NCI-H748 (cell line): ENCODE results near the gene MMP2.

Source experiments
- DNase-seq: peaks from one replicate; lab custom pipeline; 2025; ENCODE audit not compliant: unreplicated experiment; lab: John Stamatoyannopoulos, UW

Gene MMP2

DNA sequence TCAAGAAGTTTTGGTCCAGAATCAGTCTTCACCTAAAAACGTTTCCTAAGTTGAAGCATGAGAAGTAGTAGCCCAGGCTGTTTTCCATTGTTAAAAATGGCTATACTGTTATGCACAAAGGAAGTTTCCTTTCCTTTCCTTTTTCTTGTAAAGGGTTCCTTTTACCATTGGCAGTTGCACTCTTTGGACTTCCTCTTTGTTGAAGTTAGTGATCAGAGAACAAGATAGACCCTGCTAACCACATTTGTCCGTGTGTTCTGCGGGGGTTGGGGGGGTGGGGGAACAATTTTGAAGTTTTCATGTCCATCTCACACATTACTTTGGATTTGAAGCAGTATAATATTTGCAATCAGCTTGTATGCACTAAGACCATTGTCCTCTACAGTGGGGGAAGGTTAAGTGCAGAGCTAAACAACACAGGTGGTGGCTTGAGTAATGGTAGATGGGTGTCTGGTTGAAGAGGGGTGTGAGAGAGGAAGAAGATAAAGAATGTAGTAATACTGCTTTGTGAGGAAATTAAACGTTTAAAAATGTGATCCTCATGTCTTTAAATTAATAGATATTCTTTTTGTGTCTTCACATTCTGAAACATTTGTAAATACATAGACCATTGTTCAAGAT is 31.3 kb downstream of the MMP2 start:
- no peak for DNase-seq

DNA sequence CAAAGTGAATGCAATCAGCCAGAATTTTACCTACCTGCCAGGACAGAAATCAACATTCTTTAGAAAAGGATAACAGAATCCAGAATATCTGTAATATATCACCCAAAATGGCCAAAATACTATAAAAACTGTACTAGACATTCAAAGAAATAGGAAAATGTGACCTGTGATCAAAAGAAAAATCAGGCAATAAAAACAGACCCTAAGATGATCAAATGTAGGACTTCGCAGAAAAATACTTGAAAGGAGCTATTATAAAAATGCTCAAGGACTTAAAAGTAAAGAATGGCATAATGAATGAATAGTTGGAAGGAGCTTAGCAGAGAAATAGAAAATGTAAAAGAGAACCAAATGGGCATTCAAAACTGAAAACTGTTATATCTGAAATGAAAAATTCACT is 33.9 kb downstream of the MMP2 start:
- DNase-seq, result no peak

DNA sequence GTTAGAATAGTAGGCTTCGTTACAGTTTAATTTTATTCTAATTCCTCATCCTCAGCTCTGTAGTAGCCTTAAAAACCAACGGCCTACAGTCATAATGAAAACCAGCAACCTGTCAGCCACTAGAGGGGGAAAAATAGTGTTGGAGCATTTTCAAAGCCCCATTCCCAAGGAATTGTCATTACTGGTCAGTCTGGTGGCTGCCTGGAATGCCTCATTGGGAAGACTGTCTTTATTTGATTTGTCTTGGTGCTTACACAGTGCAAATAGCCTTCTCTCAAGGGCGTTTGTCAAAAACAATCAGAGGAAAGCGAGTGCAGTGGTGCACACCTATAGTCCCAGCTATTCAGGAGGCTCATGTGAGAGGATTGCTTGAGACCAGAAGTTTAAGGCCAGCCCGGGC is 34.6 kb downstream of the MMP2 start:
- DNase-seq, result no peak

DNA sequence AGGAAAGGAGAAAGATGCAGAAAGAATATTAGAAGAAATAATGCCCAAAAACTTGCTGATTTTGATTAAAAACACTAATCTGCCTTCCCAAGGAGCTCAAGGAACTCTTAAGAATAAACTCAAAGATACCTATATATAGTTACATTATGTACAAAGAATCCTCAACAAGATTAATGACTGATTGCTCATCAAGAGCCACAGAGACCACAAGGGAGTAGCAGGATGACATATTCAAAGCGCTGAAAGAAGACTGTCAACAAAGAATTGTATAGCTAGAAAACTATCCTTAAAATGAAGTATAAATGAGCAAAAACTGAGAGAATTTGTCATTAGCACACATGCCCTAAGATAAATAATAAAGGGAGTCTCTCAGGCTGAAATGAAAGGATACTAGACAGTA is 36.1 kb downstream of the MMP2 start:
- no peak for DNase-seq

DNA sequence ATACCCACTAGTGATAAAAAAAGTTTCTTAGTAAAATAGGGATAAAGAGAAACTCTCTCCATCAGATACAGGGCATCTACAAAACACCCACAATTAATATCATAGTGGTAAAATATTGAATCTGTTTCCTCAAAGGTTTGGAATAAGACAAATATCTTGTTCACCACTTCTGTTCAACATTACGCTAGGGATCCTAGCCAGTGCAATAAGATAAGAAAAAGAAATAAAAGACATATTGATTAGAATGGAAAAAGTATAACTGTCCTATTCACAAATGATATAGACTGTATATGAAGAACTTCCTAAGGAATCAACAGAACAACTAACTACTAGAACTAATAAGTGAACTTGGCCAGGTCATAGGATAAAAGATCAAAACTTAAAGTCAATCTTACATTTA is 42.8 kb downstream of the MMP2 start:
- DNase-seq, result no peak

DNA sequence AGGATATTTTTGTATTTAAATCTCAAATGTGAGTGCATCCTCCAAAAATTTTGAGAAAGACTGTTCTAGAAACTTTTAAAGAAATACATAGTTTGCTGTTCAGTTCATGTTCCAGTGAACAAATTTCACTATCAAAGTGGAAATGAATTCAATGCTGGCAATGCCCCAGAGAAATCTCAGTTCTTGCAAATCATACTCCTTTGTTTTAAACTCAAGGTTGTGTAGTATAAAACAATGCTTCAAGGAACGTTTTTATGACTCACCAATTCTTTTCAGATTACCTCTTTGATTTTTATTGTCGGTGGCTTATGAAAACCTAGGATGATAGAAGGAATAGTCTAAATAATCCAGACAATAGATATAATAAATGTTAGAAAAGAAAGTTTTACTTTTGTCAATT is 47.4 kb downstream of the MMP2 start:
- no peak for DNase-seq

DNA sequence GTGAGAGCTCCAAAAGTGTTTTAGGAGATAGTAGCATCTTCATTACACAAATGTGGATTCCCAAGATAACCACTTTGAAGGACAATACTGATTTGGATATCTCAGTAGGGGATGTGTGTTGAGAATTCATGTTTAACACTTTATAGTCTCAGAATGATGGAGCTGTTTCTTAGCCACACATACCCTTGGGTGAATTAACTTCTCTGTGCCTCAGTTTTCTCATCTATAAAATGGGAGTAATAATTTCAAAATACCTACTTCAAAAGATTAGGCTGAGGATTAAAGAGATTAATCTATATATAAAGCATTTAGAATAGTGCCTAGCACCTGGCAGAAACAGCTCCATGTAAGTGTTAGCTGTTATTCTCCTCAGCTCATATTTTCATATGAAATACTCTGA is 48.9 kb downstream of the MMP2 start:
- DNase-seq, result no peak

DNA sequence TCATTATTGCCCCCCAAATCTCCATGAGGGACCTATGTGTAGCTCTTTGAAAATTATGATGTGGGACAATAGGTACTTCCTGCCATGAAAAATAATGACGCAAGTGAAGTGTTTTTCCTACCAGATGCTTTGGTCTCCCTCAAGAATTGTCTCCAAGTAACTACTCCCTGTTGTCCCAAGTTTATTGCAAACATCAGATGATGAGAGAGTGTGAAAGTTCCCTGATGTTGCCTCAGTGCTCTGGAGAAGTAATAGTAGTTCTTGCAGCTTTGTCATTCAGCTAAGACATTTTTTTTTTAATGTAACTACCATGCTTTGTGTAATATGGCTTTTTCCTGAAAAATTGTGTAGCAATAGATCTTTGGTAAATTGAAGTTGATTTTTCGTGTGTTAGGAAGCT is 50.0 kb downstream of the MMP2 start:
- no peak for DNase-seq

DNA sequence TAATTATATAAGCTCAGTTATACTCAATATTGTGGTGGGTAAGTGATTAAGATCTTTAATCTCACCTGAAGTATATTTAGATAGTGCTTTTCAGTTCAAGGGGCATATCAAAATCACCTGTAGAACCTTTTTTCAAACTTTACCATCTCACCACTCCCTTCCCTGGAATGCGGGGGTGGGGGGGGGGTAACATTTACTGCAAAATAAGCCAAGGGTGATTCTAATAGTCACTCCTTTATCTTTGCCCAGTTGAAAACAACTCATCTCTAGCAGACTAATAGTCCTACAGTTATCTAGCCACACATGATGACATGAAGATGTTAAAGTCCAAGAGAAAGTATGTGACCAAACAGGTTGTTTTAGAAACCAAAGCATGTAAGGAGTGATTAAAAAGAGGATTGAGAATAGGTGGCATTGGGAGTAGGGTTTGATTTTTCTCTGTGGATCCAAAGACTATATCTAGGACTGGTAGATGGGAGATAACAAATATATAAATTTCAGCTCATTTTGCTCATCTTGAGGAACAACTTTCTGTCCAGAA is 51.4 kb downstream of the MMP2 start:
- DNase-seq, result no peak

DNA sequence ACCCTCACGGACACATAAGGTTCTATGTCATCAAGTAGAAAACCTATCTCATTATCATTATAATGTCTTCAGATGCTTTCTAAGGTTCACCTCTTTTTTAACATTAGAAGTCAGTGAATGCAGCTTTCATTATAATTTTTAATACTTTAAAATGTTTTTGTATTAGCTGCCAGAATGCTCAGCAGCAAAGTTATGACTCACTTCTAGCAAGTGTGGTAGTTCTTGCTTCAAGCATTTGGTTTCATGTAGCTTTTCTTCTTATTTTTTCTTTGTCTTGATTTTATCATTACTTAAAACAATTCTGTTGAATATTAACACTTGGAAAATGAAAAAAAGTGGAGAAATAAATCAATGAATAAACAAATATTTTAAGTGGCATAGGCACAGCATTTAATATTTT is 53.2 kb downstream of the MMP2 start:
- no peak for DNase-seq

DNA sequence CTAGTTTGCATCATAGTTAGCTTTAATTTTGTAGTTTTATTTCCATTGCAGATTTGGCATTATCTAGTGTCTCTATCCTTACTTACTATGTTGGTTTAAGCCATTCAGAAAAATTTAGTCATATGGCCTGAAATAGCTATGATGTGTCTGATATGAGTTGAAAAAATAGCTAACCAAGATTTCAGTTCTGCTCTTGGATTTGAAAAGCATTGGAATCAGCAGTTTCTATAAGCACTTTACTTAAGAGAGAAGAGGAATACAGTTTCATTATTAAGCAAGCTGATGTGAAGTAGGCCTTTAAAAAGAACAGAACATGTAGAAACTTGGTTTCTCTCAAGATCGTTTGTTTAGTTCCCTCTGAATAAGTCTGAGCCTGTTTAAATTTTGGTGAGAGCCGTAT is 55.8 kb downstream of the MMP2 start:
- DNase-seq, result no peak

DNA sequence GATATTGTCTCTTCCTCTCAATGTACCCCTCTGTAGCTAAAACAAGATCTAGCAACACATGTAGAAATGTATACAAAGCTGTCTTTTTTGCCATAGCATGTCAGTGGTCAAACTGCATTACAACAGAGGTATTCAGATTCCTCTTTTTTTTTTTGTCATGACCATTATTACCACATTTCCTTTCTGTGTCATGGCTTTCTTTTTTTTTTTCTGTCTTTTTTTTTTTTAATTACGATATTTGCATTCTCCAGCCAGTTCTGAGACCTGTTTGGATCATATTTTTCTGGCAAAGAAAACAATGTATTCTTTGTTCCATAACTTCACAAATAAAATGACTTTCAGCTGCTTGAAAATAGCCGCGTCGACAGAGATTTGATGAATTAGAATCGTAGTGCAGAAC is 60.1 kb downstream of the MMP2 start:
- no peak for DNase-seq

DNA sequence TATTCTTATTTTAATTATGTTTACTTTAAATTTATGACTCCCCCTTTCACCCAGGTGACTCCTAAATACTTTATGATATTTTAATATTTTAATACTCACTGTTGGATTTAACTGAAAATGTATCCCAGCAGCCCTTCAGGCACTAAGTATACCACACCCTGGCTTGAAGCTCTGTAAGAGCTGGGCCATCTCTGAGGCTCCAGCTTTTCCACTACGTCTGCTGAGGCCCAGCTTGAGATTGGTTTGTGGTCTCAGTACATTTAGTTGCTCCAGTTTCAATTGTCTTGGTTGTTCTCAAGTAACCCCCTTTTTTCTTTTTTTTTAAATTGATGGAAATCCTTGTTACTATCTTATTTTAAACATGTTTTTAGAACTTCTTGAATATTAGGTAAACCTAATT is 60.5 kb downstream of the MMP2 start:
- no peak for DNase-seq

DNA sequence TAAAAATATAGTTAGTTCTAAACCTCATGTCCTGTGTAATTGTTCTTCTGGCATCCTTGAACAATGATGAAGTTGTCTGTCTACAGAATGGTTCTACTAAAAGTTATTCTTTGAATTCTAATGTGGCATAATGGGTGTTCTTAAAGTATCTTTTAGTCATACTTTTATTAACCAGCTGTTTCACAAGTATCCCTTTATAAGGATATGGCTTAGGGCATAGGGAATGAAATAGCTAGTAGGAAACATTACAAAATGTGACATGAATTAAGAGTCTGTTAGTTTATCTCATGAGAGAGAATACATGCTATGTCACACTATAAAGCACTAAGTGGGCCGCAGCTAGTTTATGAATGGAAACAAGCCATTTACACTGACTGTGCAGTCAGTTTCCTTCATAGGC is 61.2 kb downstream of the MMP2 start:
- no peak for DNase-seq

DNA sequence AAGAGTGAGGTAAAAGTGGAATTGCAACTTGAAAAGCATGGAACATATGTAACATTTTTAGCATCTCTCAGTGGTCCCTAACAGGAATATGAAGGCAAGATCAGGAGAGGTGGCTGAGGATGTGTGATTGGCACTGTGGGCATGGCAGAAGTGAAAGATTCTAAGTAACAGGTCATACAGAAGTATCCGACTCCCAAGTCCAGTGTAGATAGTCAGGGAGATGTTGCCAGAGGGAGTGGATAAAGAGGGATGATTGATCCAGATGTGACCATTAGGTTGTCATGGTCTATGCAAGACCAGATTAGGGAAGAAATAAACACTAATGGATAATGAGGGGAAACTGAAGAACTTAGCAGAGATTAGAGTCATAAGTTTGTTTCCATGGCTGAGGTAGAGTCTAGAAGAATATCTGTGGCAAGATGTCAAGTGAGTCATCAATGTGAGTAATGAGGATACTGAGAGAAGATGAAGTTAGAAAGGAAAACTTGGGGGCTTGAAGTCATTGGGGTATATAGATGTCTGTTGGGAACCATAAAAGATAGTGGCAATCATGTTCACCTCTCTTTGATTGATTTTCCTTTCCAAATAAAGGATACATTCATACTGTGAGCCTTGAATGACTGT is 63.6 kb downstream of the MMP2 start:
- DNase-seq, result no peak

DNA sequence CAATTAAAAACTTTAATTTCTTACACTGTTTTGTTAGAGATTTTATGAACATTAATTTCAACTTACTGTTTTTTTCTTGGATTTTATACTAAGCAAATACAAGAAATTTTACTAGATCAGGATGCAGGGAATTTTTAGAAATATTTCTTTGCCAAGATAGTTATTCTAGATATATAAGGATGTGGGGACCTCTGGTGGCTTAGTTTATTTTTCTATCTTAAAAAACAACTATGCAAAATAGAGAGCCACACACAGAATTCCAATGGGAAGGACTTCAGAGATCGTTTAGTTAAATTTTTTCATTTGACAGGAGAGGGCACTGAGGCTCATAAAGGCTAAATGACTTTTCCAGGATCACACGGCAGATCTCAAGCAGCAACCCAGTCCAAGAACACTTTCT is 64.5 kb downstream of the MMP2 start:
- no peak for DNase-seq

DNA sequence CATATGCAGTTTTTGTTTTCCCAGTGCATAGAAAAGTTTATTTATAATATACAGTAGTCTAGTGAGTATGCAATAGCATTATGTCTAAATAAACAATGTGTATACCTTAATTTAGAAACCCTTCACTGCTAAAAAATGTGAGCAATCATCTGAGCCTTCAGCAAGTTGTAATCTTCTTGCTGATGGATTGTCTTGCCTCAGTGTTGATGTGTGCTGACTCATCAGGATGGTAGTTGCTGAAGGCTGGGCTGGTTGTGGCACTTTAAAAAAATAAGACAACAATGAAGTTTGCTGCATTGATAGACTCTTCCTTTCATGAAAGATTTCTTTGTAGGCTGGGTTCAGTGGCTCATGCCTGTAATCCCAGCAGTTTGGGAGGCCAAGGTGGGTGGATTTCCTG is 73.6 kb downstream of the MMP2 start:
- DNase-seq, result no peak

DNA sequence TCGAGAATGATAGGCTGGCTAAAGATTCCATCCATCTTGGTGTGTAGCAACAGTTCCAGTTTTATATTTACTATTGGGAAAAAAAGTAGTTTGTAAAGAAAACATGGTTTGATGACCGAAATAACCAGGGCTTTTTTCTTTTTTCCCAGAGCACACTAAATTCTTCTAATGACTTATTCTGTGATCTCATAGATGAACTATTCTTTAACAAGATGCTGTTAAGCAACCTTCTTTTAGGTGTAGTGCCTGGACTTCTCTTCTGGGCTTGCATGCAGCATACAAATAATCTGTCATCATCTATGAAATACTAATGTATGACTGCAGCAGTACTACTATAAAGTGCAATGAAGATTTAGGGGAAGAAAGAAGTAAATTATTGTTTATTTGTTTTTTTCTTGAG is 76.4 kb downstream of the MMP2 start:
- no peak for DNase-seq
